Motor neuron (in vitro differentiated cells): ENCODE results near the gene PLAAT5. TPM values are rescaled to one million over a fixed set of nuclear protein-coding genes. Genes with fewer than 3 reads are reported as not detected.
"Not testable (repeated sequence)": the region's sequence is repeated elsewhere in the genome, so short reads cannot be mapped to it uniquely, and the experiment has no call there.

Experiments used
- ATAC-seq, 8 experiments: fragments of 200-7000 bp; cut with Tn5 transposase; replicated peaks in 6 of 8; 2 replicates each; pipeline ENCODE4 v1.8.0; 2021; ENCODE audit warnings: mild to moderate bottlenecking in 8 of 8, moderate library complexity in 8 of 8
- H3K27ac ChIP-seq, 2 donors: fragments of 250-450 bp; sonication (Bioruptor Pico); 2 replicates each; pipeline ENCODE4 v1.9.0; 2021; ENCODE audit warnings: antibody characterized with exemption in 2 of 2, mild to moderate bottlenecking in 2 of 2, moderate library complexity in 1 of 2
- H3K4me1 ChIP-seq, 2 donors: fragments of 250-450 bp; sonication (Bioruptor Pico); replicated peaks in 1 of 2; 2 replicates each; pipeline ENCODE4 v1.6.1; 2021; ENCODE audit warnings: antibody characterized with exemption in 2 of 2, mild to moderate bottlenecking in 2 of 2, moderate library complexity in 1 of 2
- H3K4me3 ChIP-seq, 5 donors: fragments of 250-450 bp; sonication (Bioruptor Pico); 2 replicates each; pipeline ENCODE4 v1.9.0; 2021; ENCODE audit warnings: antibody characterized with exemption in 5 of 5, mild to moderate bottlenecking in 5 of 5, moderate library complexity in 4 of 5
- WGBS, 10 experiments: fragments of 450-650 bp; shearing (Covaris generic); methylation state at CpG; one replicate each; pipeline ENCODE4 v1.0.0; 2022; 5-methylcytosine and 5-hydroxymethylcytosine counted together
- in situ Hi-C, 9 experiments: fragments of 400-800 bp; cut with MboI; loops; one replicate each; pipeline ENCODE4 v1.15.0; 2021; ENCODE audit warnings: low sequenced_read_pairs in 9 of 9, low pct_unique_long_range_greater_than_20kb in 2 of 9; ENCODE audit not compliant: unreplicated experiment in 9 of 9
- total RNA-seq, 8 experiments: library from RNA; unstranded; fragments of 300-600 nt; gene quantifications; 2 replicates each; pipeline versions ENCODE4 v1.2.3 to v1.2.4, GENCODE V29; 2022

PLAAT5 gene
- total RNA-seq, 8 experiments from 2014 or later: 0.31 to 11.0 (median 0.89) TPM; not detected in 2

GRCh38 chr11:63528729-63529278 is 37.8 kb upstream of the PLAAT5 start:
- in situ Hi-C loops, ATAC-seq, H3K4me3 ChIP-seq: not testable (repeated sequence)
- peaks cover 58% of the 10 kb centered on the region in 2 donors for H3K4me1 ChIP-seq
- whole genome bisulfite sequencing, 10 experiments: 0 to 67% (median 25%) methylated on average over 1 of the region's 3 CpGs; no CpG with 5 or more reads in 5 of the 10 experiments
- H3K27ac ChIP-seq: peak overlapping the region; percentile 78 to 90

GRCh38 chr11:63528156-63528555 is 37.2 kb upstream of the PLAAT5 start:
- in situ Hi-C loops, H3K4me3 ChIP-seq, ATAC-seq: not testable (repeated sequence)
- H3K27ac ChIP-seq: peak overlapping the region in 1 of 2 donors; percentile 81
- 0 to 40% (median 33%) methylated on average over 1 to 3 of the region's 11 CpGs; no CpG with 5 or more reads in 5 of the 10 experiments for WGBS, 10 experiments
- H3K4me1 ChIP-seq: peaks cover 53% of the 10 kb centered on the region in 2 donors

- no peak for ATAC-seq
- no peak overlapping the region for H3K4me3 ChIP-seq
- peak overlapping the region in 1 of 2 donors; percentile 81 for H3K27ac ChIP-seq
Observed at GRCh38 chr11:63527667-63528066, 36.7 kb upstream of the PLAAT5 start.

DNA sequence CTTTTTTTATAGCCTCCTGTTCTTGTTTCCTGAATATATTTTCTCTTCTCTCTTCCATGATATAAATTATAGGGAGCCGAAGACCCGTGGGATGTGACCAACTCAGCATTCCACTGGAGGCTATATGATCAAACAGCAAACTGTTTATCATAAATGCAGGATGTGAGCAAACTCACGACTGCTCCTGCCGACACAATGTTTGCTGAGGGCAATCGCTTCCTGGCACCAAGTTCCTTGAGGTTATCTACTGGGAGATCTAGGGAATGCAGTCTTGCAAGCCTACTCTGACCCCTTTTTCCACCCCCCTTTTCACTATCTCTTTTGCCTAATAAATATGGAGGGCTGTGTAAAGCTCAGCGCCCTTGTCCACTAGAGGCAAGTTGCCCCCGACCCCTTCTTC is 32.2 kb upstream of the PLAAT5 start:
- ATAC-seq: no peak
- in situ Hi-C loops: no loop called here
- Histone ChIP-seq H3K27ac (no peak overlapping the region), H3K4me1 (peaks cover 9% of the 10 kb centered on the region in 2 donors), H3K4me3 (no peak overlapping the region)
- WGBS, 10 experiments: 50 to 100% (median 80%) methylated on average over 1 to 7 of the region's 7 CpGs; no CpG with 5 or more reads in 1 of the 10 experiments

More at GRCh38 chr11:63527667-63528066, 36.7 kb upstream of the PLAAT5 start:
- in situ Hi-C loops: no loop called here
- peaks cover 48 to 49% of the 10 kb centered on the region in 2 donors for H3K4me1 ChIP-seq
- 51 to 80% (median 78%) methylated on average over 1 to 2 of the region's 2 CpGs; no CpG with 5 or more reads in 4 of the 10 experiments for WGBS, 10 experiments

GRCh38 chr11:63521896-63522295 is 30.9 kb upstream of the PLAAT5 start:
- ATAC-seq: no peak
- in situ Hi-C loops: no loop called here
- 47 to 100% (median 82%) methylated on average over 1 to 2 of the region's 2 CpGs; no CpG with 5 or more reads in 1 of the 10 experiments for WGBS, 10 experiments

DNA sequence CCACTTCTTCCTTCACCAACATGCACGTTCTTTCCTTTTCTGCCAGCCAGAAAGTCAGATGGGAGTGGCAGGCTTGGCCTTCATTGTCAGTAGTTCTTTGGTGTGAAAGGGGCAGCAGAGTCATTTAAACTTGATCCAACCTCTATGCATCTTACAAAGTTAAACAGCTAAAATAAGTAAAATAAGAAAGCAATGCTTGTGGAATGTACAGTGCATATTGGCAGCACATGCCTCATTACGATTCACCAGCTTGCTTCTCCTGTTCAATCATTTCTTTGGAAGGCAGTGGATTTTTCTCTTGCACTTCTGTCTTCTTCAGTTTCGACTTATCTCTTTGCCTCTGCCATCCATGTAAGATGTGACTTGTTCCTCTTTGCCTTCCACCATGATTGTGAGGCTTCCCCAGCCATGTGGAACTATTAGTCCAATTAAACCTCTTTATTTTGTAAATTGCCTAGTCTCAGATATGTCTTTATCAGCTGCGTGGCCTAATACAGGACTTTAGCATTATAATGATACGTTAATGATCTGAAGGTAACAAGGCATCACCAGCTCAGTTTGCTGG is 29.7 kb upstream of the PLAAT5 start:
- H3K4me1 ChIP-seq: no peaks in the 10 kb centered on the region
- ATAC-seq: no peak
- no peak overlapping the region for H3K4me3 ChIP-seq
- 0 to 96% (median 78%) methylated on average over 1 to 5 of the region's 5 CpGs for WGBS, 10 experiments
- H3K27ac ChIP-seq: no peak overlapping the region
- in situ Hi-C loops: no loop called here

More at GRCh38 chr11:63521896-63522295, 30.9 kb upstream of the PLAAT5 start:
- no peak overlapping the region for H3K4me3 ChIP-seq
- no peak overlapping the region for H3K27ac ChIP-seq
- no peaks in the 10 kb centered on the region for H3K4me1 ChIP-seq

GRCh38 chr11:63518548-63518947 is 27.6 kb upstream of the PLAAT5 start:
- in situ Hi-C loops: no loop called here
- Histone ChIP-seq H3K27ac (no peak overlapping the region), H3K4me3 (no peak overlapping the region), H3K4me1 (no peaks in the 10 kb centered on the region)
- no peak for ATAC-seq
- 0 to 100% (median 80%) methylated on average over 1 of the region's 1 CpG; no CpG with 5 or more reads in 1 of the 10 experiments for WGBS, 10 experiments

- no peak for ATAC-seq
- H3K27ac ChIP-seq: no peak overlapping the region
- H3K4me3 ChIP-seq: no peak overlapping the region
- in situ Hi-C loops: no loop called here
- H3K4me1 ChIP-seq: no peaks in the 10 kb centered on the region
- WGBS, 10 experiments: 40 to 100% (median 90%) methylated on average over 1 to 5 of the region's 5 CpGs; no CpG with 5 or more reads in 2 of the 10 experiments
Observed at GRCh38 chr11:63517156-63517555, 26.2 kb upstream of the PLAAT5 start.

GRCh38 chr11:63516109-63516508 is 25.1 kb upstream of the PLAAT5 start:
- ATAC-seq: no peak
- 40 to 100% (median 80%) methylated on average over 1 of the region's 6 CpGs; no CpG with 5 or more reads in 7 of the 10 experiments for WGBS, 10 experiments
- in situ Hi-C loops: no loop called here
- peaks cover 3 to 6% of the 10 kb centered on the region in 2 donors for H3K4me1 ChIP-seq
- H3K27ac ChIP-seq: no peak overlapping the region
- H3K4me3 ChIP-seq: no peak overlapping the region

DNA sequence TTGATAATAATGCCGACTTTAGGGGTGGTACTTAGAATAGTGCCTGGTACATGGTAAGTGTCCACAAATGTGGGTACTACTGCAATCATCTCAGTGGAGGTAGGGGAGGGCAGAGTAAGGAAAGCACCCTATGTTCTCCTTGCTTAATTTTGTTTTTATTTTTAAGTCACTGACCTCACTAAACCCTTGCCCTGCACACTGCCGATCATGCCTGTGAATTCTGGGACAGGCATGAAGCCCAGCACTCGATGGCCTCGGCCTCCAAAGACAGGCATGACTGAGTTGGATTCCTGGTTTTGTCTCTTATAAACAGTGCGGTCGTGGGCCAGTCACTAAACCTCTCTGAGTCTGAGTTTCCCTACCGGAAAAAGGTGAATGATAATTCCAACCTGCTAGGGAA is 21.8 kb upstream of the PLAAT5 start:
- no peak for ATAC-seq
- H3K4me1 ChIP-seq: peaks cover 13 to 17% of the 10 kb centered on the region in 2 donors
- no peak overlapping the region for H3K27ac ChIP-seq
- 0 to 100% (median 95%) methylated on average over 1 to 7 of the region's 7 CpGs; no CpG with 5 or more reads in 3 of the 10 experiments for WGBS, 10 experiments
- H3K4me3 ChIP-seq: no peak overlapping the region
- in situ Hi-C loops: no loop called here

- in situ Hi-C loops: no loop called here
- Histone ChIP-seq H3K27ac (peak overlapping the region in 1 of 2 donors; percentile 37), H3K4me1 (peaks cover 13 to 21% of the 10 kb centered on the region in 2 donors), H3K4me3 (no peak overlapping the region)
- WGBS, 10 experiments: 60 to 70% (median 70%) methylated on average over 1 to 4 of the region's 11 CpGs; no CpG with 5 or more reads in 7 of the 10 experiments
- peak in 5 of 8 experiments; percentile 3 to 74 (median 66) for ATAC-seq
Observed at GRCh38 chr11:63511048-63511748, 20.2 kb upstream of the PLAAT5 start.

DNA sequence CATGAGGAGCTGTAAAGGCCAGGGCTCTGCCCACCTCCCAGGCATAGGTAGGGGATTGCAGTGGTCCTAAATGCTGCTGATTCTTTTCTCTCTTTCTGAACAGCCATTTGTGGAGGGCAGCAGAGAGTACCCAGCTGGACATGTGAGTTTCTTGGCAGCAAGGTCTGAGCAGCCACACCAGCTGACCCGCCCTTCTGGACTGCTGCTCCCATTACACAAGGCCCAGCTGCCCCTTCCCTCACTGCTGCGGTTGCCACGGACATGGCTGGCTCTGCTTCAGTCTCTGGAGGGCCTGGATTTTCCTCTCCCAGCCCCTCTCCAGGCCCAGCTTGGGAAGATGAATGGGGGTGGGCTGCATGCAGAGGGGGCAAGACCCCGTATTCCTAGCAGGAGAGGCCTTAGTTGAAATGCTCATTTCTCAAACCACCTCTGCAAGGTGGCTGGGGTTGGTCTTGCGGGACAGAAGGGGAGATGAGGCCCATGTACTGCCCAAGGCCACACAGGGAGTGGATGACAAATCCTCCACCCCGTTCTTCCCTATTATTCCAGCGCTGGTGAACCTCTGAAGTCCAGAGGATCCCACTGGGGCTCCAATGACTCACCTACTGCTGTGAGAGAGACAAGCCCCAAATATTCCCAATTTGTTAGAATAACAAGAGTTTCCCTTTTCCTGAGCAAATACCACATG is 19.5 kb upstream of the PLAAT5 start:
- Histone ChIP-seq H3K27ac (peak overlapping the region in 1 of 2 donors; percentile 37), H3K4me1 (peaks cover 13 to 21% of the 10 kb centered on the region in 2 donors), H3K4me3 (no peak overlapping the region)
- WGBS, 10 experiments: 0 to 100% (median 72%) methylated on average over 1 to 3 of the region's 7 CpGs; no CpG with 5 or more reads in 6 of the 10 experiments
- in situ Hi-C loops: no loop called here
- ATAC-seq: peak; percentile 54 to 96 (median 80)
